Body of pancreas (tissue), 4 donors: ENCODE measurements around the gene SERPINE3. TPM values are rescaled to one million over a fixed set of nuclear protein-coding genes. Genes with fewer than 3 reads are reported as not detected.
A peak's percentile ranks its signal among the peaks of the same experiment; 100 is the strongest.

ENCODE experiments used
- ATAC-seq: fragments of 150-250 bp; one replicate; pipeline ENCODE4 v1.9.1; 2016
- DNase-seq, 4 donors: peaks; one replicate each; pipeline ENCODE4 v3.0.0-alpha.2; 2019
- H3K27ac ChIP-seq, 4 donors: fragments of 200-600 bp; sonication (generic); 1 replicate in 3 of 4; 2 replicates in 1 of 4; pipeline versions ENCODE4 v1.5.1 to v1.6.1; 2016 to 2019; ENCODE audit warnings: mild to moderate bottlenecking in 1 of 4, mixed read lengths in 1 of 4, moderate library complexity in 1 of 4
- H3K27me3 ChIP-seq, 2 donors: fragments of 200-600 bp; sonication (generic); one replicate each; pipeline ENCODE4 v1.6.0; 2016; ENCODE audit warnings: mild to moderate bottlenecking in 1 of 2
- H3K36me3 ChIP-seq, 2 donors: fragments of 200-600 bp; sonication (generic); replicated peaks in 1 of 2; 2 replicates each; pipeline ENCODE4 v1.5.1; 2016; ENCODE audit warnings: low read depth in 2 of 2; ENCODE audit not compliant: insufficient read depth in 1 of 2
- H3K4me1 ChIP-seq: fragments of 200-600 bp; sonication (generic); one replicate; pipeline ENCODE4 v1.6.0; 2016
- H3K4me3 ChIP-seq, 2 donors: fragments of 200-600 bp; sonication (generic); 1 replicate in 1 of 2; 2 replicates in 1 of 2; pipeline ENCODE4 v1.5.1; 2016 to 2019
- H3K9me3 ChIP-seq, 3 donors: fragments of 200-600 bp; sonication (generic); 1 replicate in 2 of 3; 2 replicates in 1 of 3; pipeline ENCODE4 v1.5.1; 2016
- POLR2A ChIP-seq, 3 donors: fragments of 450-650 bp; IDR thresholded peaks; one replicate each; pipeline ENCODE4 v1.6.1; 2016; ENCODE audit warnings: antibody characterized with exemption in 3 of 3, mild to moderate bottlenecking in 2 of 3
- WGBS, 2 donors: methylation state at CpG; one replicate each; pipeline ENCODE4 v1.1.5; 2017; 5-methylcytosine and 5-hydroxymethylcytosine counted together
- intact Hi-C: fragments of 100-400 bp; cut with DNase I; formaldehyde crosslinking; loops from one replicate; pipeline ENCODE4 v1.15.1; 2023
- total RNA-seq, 2 donors: library from RNA; depleted of rRNA; stranded (reverse); fragments of >200 nt; gene quantifications; one replicate each; pipeline ENCODE4 v1.1.0, GENCODE V29; 2016
- TF ChIP-seq, protein P1 (sequence below), 7 experiments: fragments of 450-650 bp in 4 of 7; fragments of 200-600 bp in 3 of 7; sonication (generic) in 3 of 7; IDR thresholded peaks; one replicate each; pipeline ENCODE4 v1.5.1; 2016 to 2019; ENCODE audit warnings: antibody characterized with exemption in 7 of 7

SERPINE3 gene
- total RNA-seq, 2 donors from 2014 or later, result not detected

DNA sequence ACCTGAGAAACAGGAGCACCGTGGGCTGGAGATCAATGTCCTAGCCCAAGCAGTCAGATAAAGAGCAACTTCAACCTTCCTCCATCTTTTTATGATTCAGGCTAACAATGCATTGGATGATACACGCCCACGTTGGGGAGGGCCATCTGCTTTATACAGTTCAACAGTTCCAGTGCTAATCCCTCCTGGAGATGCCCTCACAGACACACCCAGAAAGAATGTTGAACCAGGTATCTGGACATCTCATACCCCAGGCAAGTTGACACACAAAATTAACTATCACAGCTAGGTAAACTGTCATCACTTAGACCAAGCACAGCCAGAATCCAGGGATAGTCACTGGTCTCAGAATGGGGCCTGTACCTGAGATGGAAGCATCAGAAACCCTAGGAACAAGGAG, 20.6 kb upstream of the SERPINE3 start:
- WGBS, 2 donors, result 83 to 88% methylated on average over 3 of the region's 3 CpGs
- no peaks in the 10 kb centered on the region for H3K27me3 ChIP-seq
- no peak for DNase-seq
- H3K27ac ChIP-seq, result no peak overlapping the region
- ATAC-seq, result no peak
- H3K4me1 ChIP-seq, result no peaks in the 10 kb centered on the region
- intact Hi-C loops, result no loop called here
- no peaks in the 10 kb centered on the region for H3K9me3 ChIP-seq
- H3K36me3 ChIP-seq, result no peaks in the 10 kb centered on the region
- H3K4me3 ChIP-seq, result no peak overlapping the region
- no peak for TF ChIP-seq POLR2A (IDR thresholded peaks at IDR 0.05)
- TF ChIP-seq, protein P1, sequence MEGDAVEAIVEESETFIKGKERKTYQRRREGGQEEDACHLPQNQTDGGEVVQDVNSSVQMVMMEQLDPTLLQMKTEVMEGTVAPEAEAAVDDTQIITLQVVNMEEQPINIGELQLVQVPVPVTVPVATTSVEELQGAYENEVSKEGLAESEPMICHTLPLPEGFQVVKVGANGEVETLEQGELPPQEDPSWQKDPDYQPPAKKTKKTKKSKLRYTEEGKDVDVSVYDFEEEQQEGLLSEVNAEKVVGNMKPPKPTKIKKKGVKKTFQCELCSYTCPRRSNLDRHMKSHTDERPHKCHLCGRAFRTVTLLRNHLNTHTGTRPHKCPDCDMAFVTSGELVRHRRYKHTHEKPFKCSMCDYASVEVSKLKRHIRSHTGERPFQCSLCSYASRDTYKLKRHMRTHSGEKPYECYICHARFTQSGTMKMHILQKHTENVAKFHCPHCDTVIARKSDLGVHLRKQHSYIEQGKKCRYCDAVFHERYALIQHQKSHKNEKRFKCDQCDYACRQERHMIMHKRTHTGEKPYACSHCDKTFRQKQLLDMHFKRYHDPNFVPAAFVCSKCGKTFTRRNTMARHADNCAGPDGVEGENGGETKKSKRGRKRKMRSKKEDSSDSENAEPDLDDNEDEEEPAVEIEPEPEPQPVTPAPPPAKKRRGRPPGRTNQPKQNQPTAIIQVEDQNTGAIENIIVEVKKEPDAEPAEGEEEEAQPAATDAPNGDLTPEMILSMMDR (IDR thresholded peaks at IDR 0.05), result no peak

DNA sequence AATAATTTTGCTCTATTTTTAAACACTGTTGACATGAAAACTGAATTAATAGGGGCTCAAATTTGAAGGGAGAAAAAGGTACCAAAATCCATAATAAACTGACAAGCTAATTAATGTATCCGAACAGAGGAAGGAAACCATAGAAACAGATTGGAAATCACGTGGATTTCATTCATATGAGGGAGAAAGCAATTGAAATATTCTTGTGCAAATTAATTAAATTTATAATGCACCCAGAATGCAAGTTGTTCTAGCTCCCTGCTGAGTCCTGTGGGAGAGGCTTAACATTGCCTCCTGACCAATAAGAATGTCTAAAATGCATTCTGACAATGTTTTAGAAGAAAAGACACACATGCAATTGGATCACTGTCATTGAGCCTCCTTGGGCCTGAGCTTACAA, 17.7 kb upstream of the SERPINE3 start:
- H3K4me1 ChIP-seq, result no peaks in the 10 kb centered on the region
- no peak for TF ChIP-seq POLR2A (IDR thresholded peaks at IDR 0.05)
- TF ChIP-seq, protein P1 (IDR thresholded peaks at IDR 0.05), result no peak
- no peak for ATAC-seq

DNA sequence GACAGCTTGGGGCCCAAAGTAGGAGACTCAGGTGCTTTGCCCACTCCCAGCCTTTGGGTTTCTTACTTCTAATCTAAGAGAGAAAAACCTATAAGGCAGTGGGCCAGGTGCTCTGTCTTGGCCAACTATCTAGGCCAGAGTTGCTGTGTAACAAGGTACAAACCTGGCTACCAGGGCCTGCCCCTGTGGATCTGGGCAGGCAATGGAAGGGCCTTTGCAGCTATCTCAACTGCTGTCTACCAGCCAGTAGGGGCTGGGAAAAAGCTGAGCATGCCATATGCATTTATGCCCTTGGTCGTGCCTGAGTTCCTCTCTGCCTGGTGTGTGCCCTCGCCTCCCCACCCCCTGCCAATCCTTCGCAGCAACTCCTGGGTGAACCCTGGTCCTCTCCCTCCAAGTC, 16.7 kb upstream of the SERPINE3 start:
- Histone ChIP-seq H3K27ac (no peak overlapping the region), H3K9me3 (no peaks in the 10 kb centered on the region), H3K4me1 (no peaks in the 10 kb centered on the region), H3K36me3 (no peaks in the 10 kb centered on the region), H3K27me3 (no peaks in the 10 kb centered on the region), H3K4me3 (no peak overlapping the region)
- ATAC-seq (no peak), DNase-seq (no peak)
- TF ChIP-seq, protein P1 (IDR thresholded peaks at IDR 0.05), result no peak
- TF ChIP-seq POLR2A (IDR thresholded peaks at IDR 0.05), result no peak
- intact Hi-C loops, result no loop called here
- 80 to 84% methylated on average over 3 of the region's 3 CpGs for WGBS, 2 donors

More for the DNA sequence above, 17.7 kb upstream of the SERPINE3 start:
- no peaks in the 10 kb centered on the region for H3K27me3 ChIP-seq
- no peak overlapping the region for H3K4me3 ChIP-seq
- no peaks in the 10 kb centered on the region for H3K36me3 ChIP-seq
- no peak overlapping the region for H3K27ac ChIP-seq
- DNase-seq, result no peak
- H3K9me3 ChIP-seq, result no peaks in the 10 kb centered on the region
- WGBS, 2 donors, result 61 to 81% methylated on average over 2 of the region's 2 CpGs
- intact Hi-C loops, result no loop called here

DNA sequence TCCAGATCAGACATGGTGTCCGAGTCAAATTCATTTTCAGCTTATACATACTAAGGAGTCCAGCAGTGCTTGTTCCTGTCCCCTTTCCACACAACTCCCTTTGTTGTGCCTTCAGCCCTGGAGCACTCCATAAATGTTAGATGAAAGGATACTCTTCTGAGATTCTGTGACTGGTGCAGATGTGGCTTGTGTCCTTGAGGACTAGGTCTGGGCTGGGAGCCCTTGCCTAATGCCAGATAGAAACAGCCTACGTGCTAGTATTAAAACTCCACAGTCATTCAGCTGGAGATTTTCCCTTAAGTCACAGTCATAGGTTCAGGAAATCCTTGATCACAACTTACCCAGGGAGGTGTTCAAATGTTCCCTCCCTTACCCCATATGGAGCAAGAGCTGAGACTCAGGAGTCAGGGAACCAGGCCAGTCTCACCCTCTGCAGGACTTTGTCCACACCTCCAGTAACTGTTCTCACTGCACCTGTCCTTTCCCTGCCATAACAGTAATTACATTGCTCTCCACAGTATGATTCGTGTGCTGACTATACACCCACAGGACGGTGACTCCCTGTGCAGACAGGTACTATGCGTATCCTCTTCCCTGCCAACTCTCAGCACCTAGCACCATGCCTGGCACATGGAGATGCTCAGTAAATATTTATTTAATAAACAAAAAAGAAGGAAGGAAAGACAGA, 15.5 kb upstream of the SERPINE3 start:
- Histone ChIP-seq H3K9me3 (no peaks in the 10 kb centered on the region), H3K36me3 (no peaks in the 10 kb centered on the region), H3K27me3 (no peaks in the 10 kb centered on the region), H3K4me1 (no peaks in the 10 kb centered on the region), H3K27ac (no peak overlapping the region), H3K4me3 (no peak overlapping the region)
- TF ChIP-seq, protein P1 (IDR thresholded peaks at IDR 0.05), result no peak
- no peak for TF ChIP-seq POLR2A (IDR thresholded peaks at IDR 0.05)
- intact Hi-C loops, result no loop called here
- peak; percentile 18 for ATAC-seq
- DNase-seq, result peak in 1 of 4 donors; percentile 15
- 52 to 54% methylated on average over 5 of the region's 5 CpGs for WGBS, 2 donors
